ENCODE measurements around the gene HMGXB4. TPM values are rescaled to one million over a fixed set of nuclear protein-coding genes. Genes with fewer than 3 reads are reported as not detected.

Gene HMGXB4
- total and polyA plus RNA-seq, 2 of the 13 experiments (the other 11 are each of a cell fraction or from before 2014, with no cell fraction given), result 13.9 to 16.3 TPM

GRCh38 chr22:35312198-35313059 is 55.1 kb downstream of the HMGXB4 start (continued):
- TF ChIP-seq ZNF180 (CRISPR knock-in tag; IDR thresholded peaks at IDR 0.05; ENCODE audit: borderline replicate concordance, low read depth), result no peak
- TF ChIP-seq MIXL1 (CRISPR knock-in tag; IDR thresholded peaks at IDR 0.05), result no peak
- peak; percentile 42 for TF ChIP-seq CEBPG (CRISPR knock-in tag; IDR thresholded peaks at IDR 0.05)
- TF ChIP-seq ZFP37 (CRISPR knock-in tag; IDR thresholded peaks at IDR 0.05; ENCODE audit: borderline replicate concordance), result no peak
- TF ChIP-seq KDM5B (CRISPR knock-in tag; IDR thresholded peaks at IDR 0.05; ENCODE audit: borderline replicate concordance), result no peak; the same call in 1 of the 2 replicates
- no peak for TF ChIP-seq AKAP8 (CRISPR knock-in tag; IDR thresholded peaks at IDR 0.05)
- TF ChIP-seq ZNF75D (CRISPR knock-in tag; IDR thresholded peaks at IDR 0.05; ENCODE audit: borderline replicate concordance), result no peak
- no peak for TF ChIP-seq MAFF (IDR thresholded peaks at IDR 0.05; ENCODE audit: low read depth, low read length)
- 0 out of 2 replicates have a peak, but pooled peaks have one; percentile 29 for TF ChIP-seq KDM1A (CRISPR knock-in tag; IDR thresholded peaks at IDR 0.05)
- no peak for TF ChIP-seq JUNB (CRISPR knock-in tag; IDR thresholded peaks at IDR 0.05; ENCODE audit: borderline replicate concordance)
- TF ChIP-seq PTBP1 (IDR thresholded peaks at IDR 0.05; ENCODE audit: low read depth, low read length, poor library complexity, severe bottlenecking), result no peak
- TF ChIP-seq ZKSCAN8 (CRISPR knock-in tag; IDR thresholded peaks at IDR 0.05; ENCODE audit: borderline replicate concordance), result no peak
- TF ChIP-seq PAXIP1 (CRISPR knock-in tag; conservative IDR thresholded peaks at IDR 0.05), result peak; percentile 62
- no peak for TF ChIP-seq THYN1 (CRISPR knock-in tag; IDR thresholded peaks at IDR 0.05; ENCODE audit: borderline replicate concordance, low read depth)
- no peak for TF ChIP-seq U2AF1 (optimal IDR thresholded peaks at IDR 0.05; ENCODE audit: low read depth, low read length)
- 0 out of 2 replicates have a peak, but pooled peaks have one; percentile 14 for TF ChIP-seq STAG1 (CRISPR knock-in tag; IDR thresholded peaks at IDR 0.05)
- TF ChIP-seq ZSCAN12 (CRISPR knock-in tag; IDR thresholded peaks at IDR 0.05), result no peak
- TF ChIP-seq HNF1B (CRISPR knock-in tag; IDR thresholded peaks at IDR 0.05), result 0 out of 2 replicates have a peak, but pooled peaks have one; percentile 44
- no peak for TF ChIP-seq MAFK (conservative IDR thresholded peaks at IDR 0.05 in 1 of 2, IDR thresholded peaks at IDR 0.05 in 1 of 2; ENCODE audit: low read length in 2 of 2)
- peak; percentile 84 for TF ChIP-seq MED1 (CRISPR knock-in tag; IDR thresholded peaks at IDR 0.05)
- no peak for TF ChIP-seq CSRNP2 (CRISPR knock-in tag; conservative IDR thresholded peaks at IDR 0.05; ENCODE audit: low read depth)
- TF ChIP-seq MTF1 (CRISPR knock-in tag; IDR thresholded peaks at IDR 0.05), result no peak
- TF ChIP-seq ZNF740 (CRISPR knock-in tag; IDR thresholded peaks at IDR 0.05), result no peak

Data from HepG2 (cell line).